ENCODE measurements around the gene RAD51AP2. TPM values are rescaled to one million over a fixed set of nuclear protein-coding genes. Genes with fewer than 3 reads are reported as not detected.

RAD51AP2 gene
- total RNA-seq, 1 donor from 2014 or later = not detected

GRCh38 chr2:17543848-17544247, 25.6 kb upstream of the RAD51AP2 start:
- Histone ChIP-seq H3K27ac (no peak overlapping the region), H3K36me3 (no peaks in the 10 kb centered on the region), H3K4me1 (no peaks in the 10 kb centered on the region), H3K9me3 (no peaks in the 10 kb centered on the region), H3K27me3 (no peaks in the 10 kb centered on the region), H3K4me3 (no peak overlapping the region)
- intact Hi-C loops (cut with DNase I) = no loop called here
- DNase-seq (ENCODE audit: low spot score in 2 of 2) = no peak
- no peak for TF ChIP-seq CTCF (IDR thresholded peaks at IDR 0.05)

DNA sequence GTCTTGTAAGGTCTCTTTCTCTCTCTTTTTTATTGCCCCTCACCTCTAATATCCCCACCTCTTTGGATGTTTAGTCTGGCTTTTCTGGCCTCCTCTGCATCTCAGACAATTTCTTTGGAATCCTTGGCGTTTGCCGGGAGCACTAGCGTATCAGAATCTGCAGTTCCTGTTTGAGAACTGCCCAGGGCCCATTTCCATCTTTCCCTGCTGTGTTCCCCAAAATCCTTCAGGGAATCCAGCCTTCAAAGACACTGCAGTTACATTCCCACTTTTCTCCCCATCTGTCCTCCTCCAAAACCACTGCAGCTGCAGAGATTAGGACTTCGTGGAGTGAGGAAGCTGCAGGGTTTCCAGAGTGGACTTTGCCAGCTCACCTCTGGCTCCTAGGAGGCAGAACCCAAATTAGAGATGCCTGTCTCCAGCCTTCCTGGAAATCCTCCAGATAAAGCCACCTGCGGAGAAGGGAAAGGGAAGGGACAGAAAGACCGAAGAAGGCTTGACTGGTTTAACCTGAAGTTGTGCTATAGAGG, 25.0 kb upstream of the RAD51AP2 start:
- Histone ChIP-seq H3K36me3 (no peaks in the 10 kb centered on the region), H3K9me3 (no peaks in the 10 kb centered on the region), H3K4me3 (no peak overlapping the region), H3K27me3 (no peaks in the 10 kb centered on the region), H3K27ac (no peak overlapping the region), H3K4me1 (no peaks in the 10 kb centered on the region)
- TF ChIP-seq CTCF (IDR thresholded peaks at IDR 0.05) = no peak
- intact Hi-C loops (cut with DNase I) = no loop called here
- no peak for DNase-seq (ENCODE audit: low spot score in 2 of 2)

GRCh38 chr2:17542471-17542870, 24.2 kb upstream of the RAD51AP2 start:
- H3K27me3 ChIP-seq = no peaks in the 10 kb centered on the region
- H3K9me3 ChIP-seq = no peaks in the 10 kb centered on the region
- H3K36me3 ChIP-seq = no peaks in the 10 kb centered on the region
- intact Hi-C loops (cut with DNase I) = no loop called here
- H3K27ac ChIP-seq = no peak overlapping the region
- TF ChIP-seq CTCF (IDR thresholded peaks at IDR 0.05) = no peak
- no peak overlapping the region for H3K4me3 ChIP-seq
- H3K4me1 ChIP-seq = no peaks in the 10 kb centered on the region
- DNase-seq (ENCODE audit: low spot score in 2 of 2) = no peak

GRCh38 chr2:17541531-17541950, 23.3 kb upstream of the RAD51AP2 start:
- Histone ChIP-seq H3K27me3 (no peaks in the 10 kb centered on the region), H3K9me3 (no peaks in the 10 kb centered on the region), H3K36me3 (no peaks in the 10 kb centered on the region), H3K27ac (no peak overlapping the region), H3K4me3 (peak overlapping the region; percentile 51 to 75), H3K4me1 (no peaks in the 10 kb centered on the region)
- no peak for DNase-seq (ENCODE audit: low spot score in 2 of 2)
- TF ChIP-seq CTCF (IDR thresholded peaks at IDR 0.05) = no peak
- intact Hi-C loops (cut with DNase I) = no loop called here

- DNase-seq (ENCODE audit: low spot score in 2 of 2) = no peak
- H3K9me3 ChIP-seq = no peaks in the 10 kb centered on the region
- H3K4me3 ChIP-seq = peak overlapping the region; percentile 51 to 75
- H3K4me1 ChIP-seq = no peaks in the 10 kb centered on the region
- TF ChIP-seq CTCF (IDR thresholded peaks at IDR 0.05) = no peak
- intact Hi-C loops (cut with DNase I) = no loop called here
- no peaks in the 10 kb centered on the region for H3K27me3 ChIP-seq
- H3K27ac ChIP-seq = no peak overlapping the region
- no peaks in the 10 kb centered on the region for H3K36me3 ChIP-seq
These were observed 22.7 kb upstream of the RAD51AP2 start for GRCh38 chr2:17540813-17541530.
